ENCODE results near the gene JARID2. TPM values are rescaled to one million over a fixed set of nuclear protein-coding genes. Genes with fewer than 3 reads are reported as not detected.

JARID2 gene
- total and polyA plus RNA-seq, 3 donors from 2014 or later, result 36.1 to 60.8 (median 53.7) TPM

DNA sequence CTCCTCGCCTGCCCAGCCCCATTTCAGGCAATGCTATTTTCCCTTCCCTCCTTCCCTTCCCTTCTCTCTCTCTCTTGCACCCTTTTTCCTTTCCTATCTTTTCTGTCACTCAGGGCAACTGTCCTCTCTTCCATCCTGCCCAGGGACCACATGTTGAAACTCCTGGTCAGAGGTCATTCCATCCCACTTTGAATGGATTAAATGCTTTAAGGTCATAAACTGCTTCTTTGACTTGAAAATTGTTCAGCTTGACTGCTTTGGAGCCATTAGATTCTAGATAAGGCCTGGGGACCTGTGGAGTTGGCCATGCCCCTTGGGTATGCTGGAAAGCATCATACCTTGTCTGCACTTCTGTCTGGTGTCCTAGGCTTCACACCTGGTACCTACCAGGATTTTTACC lies 310.8 kb downstream of the JARID2 start:
- Histone ChIP-seq H3K9me3 (no peaks in the 10 kb centered on the region), H3K27me3 (no peaks in the 10 kb centered on the region), H3K4me1 (no peaks in the 10 kb centered on the region), H3K36me3 (ENCODE audit: low read depth, missing control alignments) (no peaks in the 10 kb centered on the region), H3K27ac (no peak overlapping the region), H3K4me3 (no peak overlapping the region)
- TF ChIP-seq, protein P1, sequence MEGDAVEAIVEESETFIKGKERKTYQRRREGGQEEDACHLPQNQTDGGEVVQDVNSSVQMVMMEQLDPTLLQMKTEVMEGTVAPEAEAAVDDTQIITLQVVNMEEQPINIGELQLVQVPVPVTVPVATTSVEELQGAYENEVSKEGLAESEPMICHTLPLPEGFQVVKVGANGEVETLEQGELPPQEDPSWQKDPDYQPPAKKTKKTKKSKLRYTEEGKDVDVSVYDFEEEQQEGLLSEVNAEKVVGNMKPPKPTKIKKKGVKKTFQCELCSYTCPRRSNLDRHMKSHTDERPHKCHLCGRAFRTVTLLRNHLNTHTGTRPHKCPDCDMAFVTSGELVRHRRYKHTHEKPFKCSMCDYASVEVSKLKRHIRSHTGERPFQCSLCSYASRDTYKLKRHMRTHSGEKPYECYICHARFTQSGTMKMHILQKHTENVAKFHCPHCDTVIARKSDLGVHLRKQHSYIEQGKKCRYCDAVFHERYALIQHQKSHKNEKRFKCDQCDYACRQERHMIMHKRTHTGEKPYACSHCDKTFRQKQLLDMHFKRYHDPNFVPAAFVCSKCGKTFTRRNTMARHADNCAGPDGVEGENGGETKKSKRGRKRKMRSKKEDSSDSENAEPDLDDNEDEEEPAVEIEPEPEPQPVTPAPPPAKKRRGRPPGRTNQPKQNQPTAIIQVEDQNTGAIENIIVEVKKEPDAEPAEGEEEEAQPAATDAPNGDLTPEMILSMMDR (IDR thresholded peaks at IDR 0.05), result no peak
- intact Hi-C loops (cut with DNase I; ENCODE audit: low total_unique reads), result no loop called here
- DNase-seq, result no peak
- 86 to 92% methylated on average over 1 of the region's 1 CpG for WGBS, 2 donors

DNA sequence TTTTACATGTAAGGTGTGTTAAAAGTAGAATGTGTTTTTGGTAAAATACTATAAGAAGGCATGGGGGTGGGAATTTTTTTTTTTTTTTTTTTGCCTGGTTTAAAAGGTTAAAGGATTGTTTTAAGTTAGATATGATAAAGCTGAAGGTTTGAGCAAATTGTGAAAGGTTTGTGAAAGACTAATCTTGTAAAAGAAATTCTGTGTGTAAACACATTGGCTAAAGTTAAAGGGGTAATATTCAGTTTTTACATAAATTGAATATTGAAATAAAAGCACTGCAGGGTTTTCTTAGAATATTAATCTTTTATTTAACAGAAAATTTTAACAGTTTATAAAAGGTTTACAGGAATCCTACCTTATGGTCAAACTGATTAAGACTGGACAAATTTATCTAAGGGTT lies 311.3 kb downstream of the JARID2 start:
- H3K4me3 ChIP-seq, result no peak overlapping the region
- H3K9me3 ChIP-seq, result no peaks in the 10 kb centered on the region
- no peak overlapping the region for H3K27ac ChIP-seq
- intact Hi-C loops (cut with DNase I; ENCODE audit: low total_unique reads), result no loop called here
- no peak for TF ChIP-seq POLR2A (IDR thresholded peaks at IDR 0.05)
- TF ChIP-seq, protein P1 (IDR thresholded peaks at IDR 0.05), result no peak
- no peaks in the 10 kb centered on the region for H3K4me1 ChIP-seq
- DNase-seq, result no peak
- H3K27me3 ChIP-seq, result no peaks in the 10 kb centered on the region
- no peaks in the 10 kb centered on the region for H3K36me3 ChIP-seq (ENCODE audit: low read depth, missing control alignments)

DNA sequence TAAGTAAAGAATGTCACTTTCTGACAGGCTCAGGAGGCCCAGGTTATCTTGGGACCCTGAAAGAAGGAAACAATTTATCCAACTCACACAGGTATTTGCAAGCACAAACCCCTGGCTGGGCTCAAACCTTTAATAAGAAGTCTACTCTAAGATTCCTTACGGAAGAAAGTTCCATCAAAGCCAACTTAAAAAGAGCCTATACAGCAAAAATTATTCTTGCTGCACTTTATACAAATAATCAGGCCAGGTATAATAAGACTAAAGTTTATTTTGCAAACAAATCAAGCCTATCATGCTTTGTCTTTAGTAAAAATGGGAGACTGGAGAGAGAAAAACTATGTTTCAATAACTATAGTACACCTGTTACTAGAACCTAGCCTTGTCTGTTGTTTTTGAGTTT lies 314.8 kb downstream of the JARID2 start:
- Histone ChIP-seq H3K9me3 (no peaks in the 10 kb centered on the region), H3K27me3 (no peaks in the 10 kb centered on the region), H3K4me3 (no peak overlapping the region), H3K4me1 (no peaks in the 10 kb centered on the region), H3K36me3 (ENCODE audit: low read depth, missing control alignments) (no peaks in the 10 kb centered on the region), H3K27ac (no peak overlapping the region)
- intact Hi-C loops (cut with DNase I; ENCODE audit: low total_unique reads), result no loop called here
- DNase-seq, result no peak
- WGBS, 2 donors, result 84 to 94% methylated on average over 1 of the region's 1 CpG
- no peak for TF ChIP-seq POLR2A (IDR thresholded peaks at IDR 0.05)
- TF ChIP-seq, protein P1 (IDR thresholded peaks at IDR 0.05), result no peak

DNA sequence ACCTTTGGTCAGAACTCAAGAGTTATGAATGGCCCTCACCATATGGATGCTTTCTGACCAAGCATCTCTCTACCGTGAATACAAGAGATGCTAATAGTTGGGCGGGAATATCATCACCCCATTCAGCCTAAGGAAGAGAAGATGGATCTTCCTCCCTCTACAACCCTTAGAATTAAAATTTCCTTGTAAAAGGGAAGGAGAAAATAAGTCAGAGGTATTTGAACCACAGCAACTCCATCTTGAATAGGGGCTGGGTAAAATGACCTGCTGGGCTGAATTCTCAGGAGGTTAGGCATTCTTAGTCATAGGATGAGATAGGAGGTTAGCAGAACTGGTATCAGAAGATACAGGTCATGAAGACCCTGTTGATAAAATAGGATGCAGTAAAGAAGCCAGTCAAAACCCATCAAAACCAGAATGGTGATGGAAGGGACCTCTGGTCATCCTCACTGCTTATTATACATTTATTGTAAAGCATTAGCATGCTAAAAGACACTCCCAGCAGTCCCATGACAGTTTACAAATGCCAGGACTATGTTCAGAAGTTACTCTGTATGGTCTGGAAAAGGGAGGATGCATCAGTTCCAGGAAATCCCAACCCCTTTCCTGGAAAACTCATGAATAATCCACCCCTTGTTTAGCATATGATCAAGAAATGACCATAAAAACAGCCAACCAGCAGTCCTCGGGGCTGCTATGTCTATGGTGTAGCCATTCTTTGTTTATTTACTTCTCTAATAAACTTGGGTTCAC lies 315.8 kb downstream of the JARID2 start:
- no peak for DNase-seq
- Histone ChIP-seq H3K27me3 (no peaks in the 10 kb centered on the region), H3K36me3 (ENCODE audit: low read depth, missing control alignments) (no peaks in the 10 kb centered on the region), H3K27ac (no peak overlapping the region), H3K4me3 (no peak overlapping the region), H3K9me3 (no peaks in the 10 kb centered on the region), H3K4me1 (no peaks in the 10 kb centered on the region)
- TF ChIP-seq POLR2A (IDR thresholded peaks at IDR 0.05), result no peak
- TF ChIP-seq, protein P1 (IDR thresholded peaks at IDR 0.05), result no peak
- WGBS, 2 donors, result 89 to 96% methylated on average over 3 of the region's 3 CpGs
- intact Hi-C loops (cut with DNase I; ENCODE audit: low total_unique reads), result no loop called here

DNA sequence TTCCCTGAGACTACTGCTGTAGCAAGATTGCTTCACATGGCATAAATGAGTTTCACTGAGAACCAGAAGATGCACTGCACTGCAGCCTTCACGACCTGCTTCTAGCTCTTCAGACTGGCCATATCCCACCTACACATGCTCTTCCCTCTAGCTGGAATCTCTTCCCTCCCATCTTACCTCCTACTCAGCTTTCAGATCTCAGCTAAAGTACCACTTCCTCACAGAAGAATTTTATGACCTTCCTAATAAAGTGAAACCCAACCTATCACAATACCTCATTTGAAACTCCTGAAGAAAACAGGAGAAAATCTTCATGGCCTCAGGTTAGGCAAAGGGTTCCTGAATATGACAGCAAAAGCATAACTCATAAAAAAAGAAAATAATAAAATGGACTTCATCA lies 317.1 kb downstream of the JARID2 start:
- no peaks in the 10 kb centered on the region for H3K27me3 ChIP-seq
- intact Hi-C loops (cut with DNase I; ENCODE audit: low total_unique reads), result no loop called here
- H3K4me1 ChIP-seq, result no peaks in the 10 kb centered on the region
- 36 to 78% methylated on average over 1 of the region's 1 CpG for WGBS, 2 donors
- no peaks in the 10 kb centered on the region for H3K36me3 ChIP-seq (ENCODE audit: low read depth, missing control alignments)
- H3K27ac ChIP-seq, result no peak overlapping the region
- TF ChIP-seq POLR2A (IDR thresholded peaks at IDR 0.05), result no peak
- TF ChIP-seq, protein P1 (IDR thresholded peaks at IDR 0.05), result no peak
- no peak for DNase-seq
- no peaks in the 10 kb centered on the region for H3K9me3 ChIP-seq
- H3K4me3 ChIP-seq, result no peak overlapping the region

All from testis (tissue), 3 donors.